Sciatic nerve (tissue), 2 donors: ENCODE data around the gene C1orf52. TPM values are rescaled to one million over a fixed set of nuclear protein-coding genes. Genes with fewer than 3 reads are reported as not detected.
"Not testable (repeated sequence)": the region's sequence is repeated elsewhere in the genome, so short reads cannot be mapped to it uniquely, and the experiment has no call there.

Experiments
- ATAC-seq: fragments of 200-7000 bp; cut with Tn5 transposase; one replicate; pipeline ENCODE4 v1.9.1; 2020; ENCODE audit warnings: mild to moderate bottlenecking, moderate library complexity
- DNase-seq: peaks from one replicate; pipeline ENCODE4 v3.0.0-alpha.2; 2020; ENCODE audit warnings: low spot score
- intact Hi-C: fragments of 100-400 bp; cut with DNase I; formaldehyde crosslinking; loops from one replicate; pipeline ENCODE4 v1.14.2; 2022
- total RNA-seq: library from RNA; stranded (reverse); fragmentation: NEBNext Ultra II Directional; extraction: Animal tissue kit (Norgen Biotek cat#: 25700); gene quantifications from one replicate; pipeline ENCODE4 v1.2.1, GENCODE V29; 2021
- donor health status: DM: no; HTN: no; CAD: no.
- donor health status: DM: no; HTN: no; CAD: no.

C1orf52 gene
- total RNA-seq, 1 donor from 2014 or later: 30.9 TPM

GRCh38 chr1:85280636-85281035 lies 21.2 kb upstream of the C1orf52 start:
- intact Hi-C loops: no loop called here
- DNase-seq: no peak
- ATAC-seq: no peak

DNA sequence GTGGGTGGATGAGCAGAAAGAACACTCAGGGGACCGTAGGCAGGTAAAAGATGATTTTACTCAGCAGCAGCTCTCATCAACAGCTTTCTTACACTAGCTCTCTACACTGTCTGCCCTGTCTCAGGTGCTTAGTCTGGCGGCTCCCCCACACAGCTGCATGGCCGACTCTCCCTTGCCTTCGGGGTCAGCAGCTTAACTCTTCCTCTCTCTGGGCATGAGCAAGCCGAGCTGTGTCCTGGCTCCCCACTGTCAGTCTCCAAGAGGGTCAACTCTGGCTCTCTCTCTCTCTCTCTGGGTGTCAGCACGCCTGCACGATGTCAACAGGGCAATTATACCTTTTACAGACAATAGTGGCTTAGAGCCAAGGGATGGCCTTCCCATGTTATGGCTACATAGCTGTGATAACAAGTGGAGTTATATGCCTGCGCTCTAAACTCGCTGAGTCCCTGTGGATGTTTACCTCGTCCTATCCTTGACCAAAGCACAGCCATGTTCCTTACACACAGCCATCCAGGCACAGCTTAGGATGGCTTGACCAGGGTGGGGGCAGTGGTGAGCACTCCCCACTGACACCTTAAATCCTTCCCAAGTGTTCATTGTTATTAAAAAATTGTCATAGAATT lies 20.1 kb upstream of the C1orf52 start:
- DNase-seq (no peak), ATAC-seq (no peak)
- intact Hi-C loops: no loop called here

DNA sequence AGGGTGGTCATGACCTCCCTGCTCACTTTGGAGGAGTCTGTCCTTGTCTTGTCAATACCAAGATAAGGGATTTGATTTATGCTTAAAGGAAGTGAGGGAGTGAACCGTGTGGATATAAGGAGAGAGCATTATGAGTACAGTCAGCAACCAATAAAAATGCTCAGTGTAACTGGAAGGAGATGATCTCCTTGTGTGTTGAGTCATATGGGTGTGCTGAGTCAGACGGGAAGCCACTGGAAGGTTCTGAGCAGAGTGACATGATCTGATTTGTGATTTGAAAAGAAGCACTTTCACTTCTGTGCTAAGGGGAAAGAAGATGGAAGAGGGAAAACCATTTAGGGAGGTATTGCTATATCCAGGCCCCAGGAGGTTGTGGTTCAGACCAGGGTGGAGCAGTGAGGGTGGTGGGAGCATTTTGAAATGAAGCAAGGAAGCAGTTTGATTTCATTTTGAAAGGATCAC lies 19.4 kb upstream of the C1orf52 start:
- no peak for ATAC-seq
- intact Hi-C loops: no loop called here
- DNase-seq: no peak

GRCh38 chr1:85277802-85278201 lies 18.3 kb upstream of the C1orf52 start:
- intact Hi-C loops: no loop called here
- ATAC-seq (no peak), DNase-seq (no peak)

- no peak for ATAC-seq
- intact Hi-C loops: no loop called here
Observed at GRCh38 chr1:85276978-85277639, 17.6 kb upstream of the C1orf52 start.

DNA sequence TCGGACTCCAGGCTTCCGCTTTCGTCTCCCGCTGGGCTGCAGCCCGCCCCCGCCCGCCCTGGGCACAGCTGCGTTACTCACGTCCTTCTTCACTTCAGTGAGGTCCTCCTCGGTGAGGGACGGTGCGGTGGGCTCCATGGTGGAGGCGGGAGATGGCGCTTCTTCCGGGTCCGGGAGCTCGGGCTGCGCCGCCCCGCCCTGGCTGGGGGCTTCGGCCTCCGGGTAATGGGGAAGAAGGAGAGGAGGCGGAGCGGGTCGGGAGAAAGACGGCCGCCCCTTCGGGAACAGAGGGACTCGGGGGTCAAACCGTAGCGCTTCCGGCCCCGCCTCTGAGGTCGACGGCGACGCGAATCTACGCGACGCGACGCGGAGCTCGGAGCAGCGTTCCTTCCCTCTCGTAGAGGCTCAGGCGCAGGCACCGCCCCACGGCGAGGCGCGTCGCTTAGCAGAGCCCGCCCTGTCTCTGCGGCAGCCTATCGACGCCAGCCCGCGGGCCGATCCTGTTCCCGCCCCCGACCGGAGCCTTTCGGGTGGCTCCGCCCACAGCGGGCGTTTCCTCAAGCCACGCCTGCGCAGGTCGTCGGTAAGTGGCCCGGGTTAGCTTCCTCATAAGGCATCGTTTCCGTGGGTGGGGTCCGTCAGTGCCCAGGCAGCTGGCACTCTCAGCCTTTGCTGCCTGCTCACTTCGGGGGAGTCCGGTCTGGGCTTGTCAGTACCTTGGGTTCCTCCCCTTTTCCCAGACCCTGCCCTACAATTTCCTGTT lies 16.9 kb upstream of the C1orf52 start, which contains the start of gene BCL10:
Gene BCL10, minus strand, starts transcription at position 418 of the 763 bp plus-strand sequence. Its CDS starts 280 bp downstream, at position 138.
- intact Hi-C loops: no loop called here
- ATAC-seq (peak; percentile 99), DNase-seq (peak; percentile 99)

More at GRCh38 chr1:85276978-85277639, 17.6 kb upstream of the C1orf52 start:
- DNase-seq: no peak

GRCh38 chr1:85275701-85276214 lies 16.3 kb upstream of the C1orf52 start:
- ATAC-seq: peak; percentile 0
- no peak for DNase-seq
- intact Hi-C loops: no loop called here

- ATAC-seq (no peak), DNase-seq (no peak)
- intact Hi-C loops: no loop called here
Observed at GRCh38 chr1:85274969-85275453, 15.5 kb upstream of the C1orf52 start.

- no peak for ATAC-seq
- DNase-seq: no peak
Observed at GRCh38 chr1:85273397-85273796, 13.9 kb upstream of the C1orf52 start.

GRCh38 chr1:85268801-85269585 lies 9.5 kb upstream of the C1orf52 start:
- intact Hi-C loops: no loop called here
- ATAC-seq (no peak), DNase-seq (no peak)

More at GRCh38 chr1:85273397-85273796, 13.9 kb upstream of the C1orf52 start:
- intact Hi-C loops: no loop called here

DNA sequence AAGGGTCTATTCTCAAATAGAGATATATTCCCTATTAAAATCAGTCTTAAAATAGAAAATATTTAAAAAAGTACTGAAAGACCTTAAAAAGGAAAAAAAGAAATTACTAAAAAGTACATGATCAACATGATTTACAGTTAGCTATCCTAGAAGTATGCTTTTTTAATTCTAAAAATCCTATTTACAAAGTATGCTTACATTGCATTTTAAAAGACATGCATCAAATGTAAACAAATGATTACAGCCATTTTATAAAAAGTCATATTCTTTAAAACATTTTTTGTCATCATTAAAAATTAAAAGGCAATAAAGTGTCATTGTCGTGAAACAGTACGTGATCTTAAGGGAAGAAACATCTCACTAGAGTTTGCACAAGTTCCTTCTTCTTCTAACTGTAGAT lies 7.9 kb upstream of the C1orf52 start:
- ATAC-seq: no peak
- no peak for DNase-seq
- intact Hi-C loops: no loop called here

GRCh38 chr1:85264150-85264549 lies 4.7 kb upstream of the C1orf52 start:
- intact Hi-C loops: no loop called here
- DNase-seq (no peak), ATAC-seq (no peak)

DNA sequence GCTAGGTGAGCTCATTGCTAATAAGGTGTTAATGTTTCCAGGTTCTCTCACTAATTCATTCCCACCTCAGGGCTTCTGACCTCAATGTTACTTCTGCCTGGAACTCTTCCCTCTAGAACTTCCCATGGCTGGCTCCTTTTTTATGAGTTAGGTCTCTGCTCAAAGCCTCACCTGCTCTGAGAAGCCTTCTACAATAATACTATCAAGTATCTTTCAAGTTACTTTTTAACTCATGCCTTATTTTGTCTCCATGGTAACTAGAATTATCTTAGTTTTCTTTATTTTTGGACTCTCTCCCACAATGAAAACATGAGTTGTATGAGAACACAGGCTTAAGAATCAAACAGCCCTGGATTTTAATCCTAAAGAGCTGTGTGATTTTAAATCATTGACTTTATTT lies 3.5 kb upstream of the C1orf52 start:
- intact Hi-C loops: no loop called here
- no peak for ATAC-seq

DNA sequence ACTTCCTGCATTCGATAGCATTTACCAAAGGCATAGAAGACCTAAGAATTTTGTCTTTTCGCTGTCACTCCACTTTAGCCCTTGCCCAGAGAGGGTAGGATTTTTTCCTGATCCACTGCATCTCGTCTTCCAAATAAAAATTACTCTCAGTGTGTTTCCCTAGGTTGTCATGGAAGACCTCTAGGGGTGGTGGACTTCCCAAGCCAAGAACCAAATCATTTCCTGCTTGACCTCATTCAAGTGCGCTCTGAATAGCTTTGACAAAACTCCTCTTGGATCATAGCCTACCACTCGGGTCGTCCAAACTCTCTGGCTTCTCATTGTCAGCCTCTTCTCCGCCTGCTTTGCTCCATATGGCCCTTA lies 431 bp upstream of the C1orf52 start:
- intact Hi-C loops: no loop called here
- ATAC-seq (peak; percentile 73), DNase-seq (no peak)

More for the DNA sequence above, 3.5 kb upstream of the C1orf52 start:
- DNase-seq: no peak

DNA sequence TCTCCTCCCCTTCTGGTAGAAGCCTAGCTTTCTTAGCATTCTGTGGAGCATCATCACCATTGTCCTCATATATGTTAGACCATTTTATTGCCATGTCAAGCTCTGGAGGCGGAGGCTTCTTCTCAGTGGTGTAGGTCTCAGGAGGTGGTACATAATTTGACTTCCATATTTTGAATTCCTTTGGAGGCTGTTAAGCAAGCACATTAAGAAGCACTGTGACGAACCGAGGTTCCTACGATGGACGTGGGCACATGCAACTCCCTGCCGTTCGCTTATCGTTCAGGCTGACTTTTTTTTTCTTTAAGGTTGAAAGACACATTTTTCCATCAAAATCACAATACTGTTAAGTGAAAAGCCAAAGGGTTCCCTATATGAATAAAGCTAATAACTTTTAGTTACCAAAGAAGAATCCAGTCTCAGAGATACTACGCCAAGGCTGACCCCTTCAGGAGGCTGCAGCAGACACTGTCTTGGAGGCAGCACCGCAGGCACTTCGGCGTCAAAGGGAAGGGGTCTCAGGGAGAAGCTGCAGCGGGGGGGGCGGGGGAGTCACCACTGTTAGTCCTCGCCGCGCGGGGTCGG lies 835 bp downstream of the C1orf52 start:
- intact Hi-C loops: no loop called here
- ATAC-seq (no peak), DNase-seq (no peak)

- ATAC-seq, DNase-seq, intact Hi-C loops: not testable (repeated sequence)
Observed at GRCh38 chr1:85249042-85249441, 10.4 kb downstream of the C1orf52 start.

DNA sequence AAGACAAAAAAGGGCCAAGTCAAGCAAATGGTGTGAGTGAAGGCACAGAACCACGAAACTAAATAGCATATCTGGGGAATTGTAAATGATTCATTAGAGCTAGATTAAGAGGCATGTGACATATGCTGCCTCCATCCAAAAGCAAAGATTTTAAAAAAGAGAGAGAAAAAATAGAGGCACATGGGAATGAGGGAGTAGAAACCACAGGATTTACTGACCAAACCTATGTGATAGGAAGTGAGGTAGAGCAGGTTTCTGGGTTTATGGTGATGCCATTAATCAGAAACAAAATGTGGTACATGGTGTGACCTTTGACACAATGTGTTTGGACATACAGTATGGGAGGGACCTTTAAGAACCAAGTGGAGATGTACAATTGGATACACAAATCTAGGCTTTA lies 13.6 kb downstream of the C1orf52 start:
- no peak for ATAC-seq
- no peak for DNase-seq
- intact Hi-C loops: no loop called here

GRCh38 chr1:85245456-85245855 lies 14.0 kb downstream of the C1orf52 start:
- intact Hi-C loops: no loop called here
- ATAC-seq (no peak), DNase-seq (no peak)
